MCF 10A (cell line): ENCODE data around the gene TEPSIN. TPM values are rescaled to one million over a fixed set of nuclear protein-coding genes. Genes with fewer than 3 reads are reported as not detected.

Source experiments
- BruUV-seq: library from RNA; stranded (reverse); fragments of 400-500 nt; replicated peaks from 2 replicates; lab custom pipeline; 2021; lab: Mats Ljungman, UMichigan
- CTCF ChIA-PET: fragments of 300-600 bp; sonication (Branson Sonifier 250); formaldehyde crosslinking; extraction: SDS; loops from one replicate; lab custom pipeline; 2021; ENCODE audit warnings: antibody characterized with exemption, inconsistent platforms; lab: Yijun Ruan, JAX
- POLR2A ChIA-PET: fragments of 300-600, 350-650 bp; sonication (Branson Sonifier 250); formaldehyde crosslinking; extraction: SDS; loops from one replicate; lab custom pipeline; 2020; ENCODE audit warnings: antibody characterized with exemption, inconsistent platforms; lab: Yijun Ruan, JAX
- DNase-seq: peaks from one replicate; pipeline ENCODE4 v3.0.0-alpha.2; 2018; ENCODE audit not compliant: unreplicated experiment
- H3K27ac Mint-ChIP-seq: one replicate; pipeline ENCODE4 v1.8.0; 2022; ENCODE audit warnings: mild to moderate bottlenecking, low read depth, mixed read lengths; ENCODE audit not compliant: unreplicated experiment
- H3K27me3 Mint-ChIP-seq: one replicate; pipeline ENCODE4 v1.8.0; 2022; ENCODE audit warnings: mixed read lengths; ENCODE audit not compliant: insufficient read depth, unreplicated experiment
- H3K36me3 Mint-ChIP-seq: one replicate; pipeline ENCODE4 v1.8.0; 2022; ENCODE audit warnings: mild to moderate bottlenecking, moderate library complexity, mixed read lengths; ENCODE audit not compliant: insufficient read depth, unreplicated experiment
- H3K4me1 Mint-ChIP-seq: one replicate; pipeline ENCODE4 v1.8.0; 2022; ENCODE audit warnings: mixed read lengths; ENCODE audit not compliant: insufficient read depth, unreplicated experiment
- H3K4me3 Mint-ChIP-seq: one replicate; pipeline ENCODE4 v1.8.0; 2022; ENCODE audit warnings: mild to moderate bottlenecking, moderate library complexity, mixed read lengths; ENCODE audit not compliant: unreplicated experiment
- H3K9me3 Mint-ChIP-seq: one replicate; pipeline ENCODE4 v1.8.0; 2022; ENCODE audit warnings: mixed read lengths; ENCODE audit not compliant: unreplicated experiment
- CTCF ChIP-seq: fragments of 200-600 bp; IDR thresholded peaks from one replicate; pipeline ENCODE4 v1.8.0; 2022; ENCODE audit warnings: antibody characterized with exemption, mild to moderate bottlenecking; ENCODE audit not compliant: unreplicated experiment
- intact Hi-C: fragments of 100-400 bp; cut with micrococcal nuclease; formaldehyde crosslinking; loops from 2 replicates; pipeline ENCODE4 v1.14.1; 2022
- total RNA-seq: library from RNA; stranded (reverse); gene quantifications from 2 replicates; pipeline ENCODE4 v1.2.3, GENCODE V29; 2022

Gene TEPSIN
- total RNA-seq, 1 experiment from 2014 or later: 27.4 TPM

- H3K4me1 Mint-ChIP-seq: no peaks in the 10 kb centered on the region
- no peak overlapping the region for H3K4me3 Mint-ChIP-seq
- ChIA-PET CTCF (no interaction called here), POLR2A (interaction anchor here (0.7 kb wide), 1 partner anchor 775 kb away, joined by 3 read pairs; no protein-coding TSS in a partner anchor)
- no peak overlapping the region for H3K27ac Mint-ChIP-seq
- no peaks in the 10 kb centered on the region for H3K9me3 Mint-ChIP-seq
- TF ChIP-seq CTCF: no peak
- intact Hi-C loops: no loop called here
- peaks cover 5% of the 10 kb centered on the region for H3K36me3 Mint-ChIP-seq
- DNase-seq: no peak
- H3K27me3 Mint-ChIP-seq: no peaks in the 10 kb centered on the region
- BruUV-seq: no TSS peak
Observed at GRCh38 chr17:81193051-81193410, 45.8 kb downstream of the TEPSIN start.

GRCh38 chr17:81192386-81193050, 46.3 kb downstream of the TEPSIN start:
- CTCF ChIA-PET: no interaction called here
- DNase-seq: no peak

GRCh38 chr17:81191646-81192045, 47.2 kb downstream of the TEPSIN start:
- intact Hi-C loops: no loop called here
- DNase-seq: no peak
- no TSS peak for BruUV-seq
- H3K4me1 Mint-ChIP-seq: no peaks in the 10 kb centered on the region
- peaks cover 5% of the 10 kb centered on the region for H3K36me3 Mint-ChIP-seq
- ChIA-PET POLR2A (no interaction called here), CTCF (interaction anchor here (0.8 to 1.6 kb wide), 2 partner anchors 9 to 90 kb away, joined by 3 to 5 read pairs; no protein-coding TSS in a partner anchor)
- no peak overlapping the region for H3K27ac Mint-ChIP-seq
- no peaks in the 10 kb centered on the region for H3K27me3 Mint-ChIP-seq
- H3K4me3 Mint-ChIP-seq: no peak overlapping the region
- H3K9me3 Mint-ChIP-seq: no peaks in the 10 kb centered on the region
- no peak for TF ChIP-seq CTCF

More at GRCh38 chr17:81192386-81193050, 46.3 kb downstream of the TEPSIN start:
- Mint-ChIP-seq H3K36me3 (peaks cover 5% of the 10 kb centered on the region), H3K27me3 (no peaks in the 10 kb centered on the region), H3K27ac (no peak overlapping the region), H3K9me3 (no peaks in the 10 kb centered on the region), H3K4me3 (no peak overlapping the region), H3K4me1 (no peaks in the 10 kb centered on the region)
- intact Hi-C loops: no loop called here
- no TSS peak for BruUV-seq
- POLR2A ChIA-PET: interaction anchor here (0.7 kb wide), 1 partner anchor 775 kb away, joined by 3 read pairs; no protein-coding TSS in a partner anchor
- no peak for TF ChIP-seq CTCF

- DNase-seq: no peak
- intact Hi-C loops: no loop called here
- H3K36me3 Mint-ChIP-seq: peaks cover 5% of the 10 kb centered on the region
- H3K4me1 Mint-ChIP-seq: no peaks in the 10 kb centered on the region
- no peaks in the 10 kb centered on the region for H3K27me3 Mint-ChIP-seq
- BruUV-seq: no TSS peak
- no peaks in the 10 kb centered on the region for H3K9me3 Mint-ChIP-seq
- CTCF ChIA-PET: interaction anchor here (0.5 to 1.6 kb wide), 3 partner anchors 9 to 90 kb away, joined by 3 to 5 read pairs (median 4); no protein-coding TSS in a partner anchor
- POLR2A ChIA-PET: interaction anchor here (0.6 kb wide), 1 partner anchor 466 kb away, joined by 3 read pairs; no protein-coding TSS in a partner anchor
- H3K4me3 Mint-ChIP-seq: no peak overlapping the region
- no peak for TF ChIP-seq CTCF
- H3K27ac Mint-ChIP-seq: no peak overlapping the region
Observed at GRCh38 chr17:81191116-81191515, 47.7 kb downstream of the TEPSIN start.
